ENCODE results near the gene RHOB. TPM values are rescaled to one million over a fixed set of nuclear protein-coding genes. Genes with fewer than 3 reads are reported as not detected.

The RHOB gene
- total RNA-seq, 2 donors from 2014 or later, result 141 to 332 TPM

Other genes starting within 250 kb of the RHOB start
- 100 to 1,000 TPM; 159 to 184 TPM for gene SDC1, start 221.9 kb upstream of the RHOB start, total RNA-seq
- gene PUM2, start 96.2 kb upstream of the RHOB start, total RNA-seq, result 100 to 1,000 TPM in 1 of 2 donors, 10 to 100 TPM in 1; 99.4 to 109 TPM
- gene HS1BP3, start 204.0 kb downstream of the RHOB start, total RNA-seq, result 10 to 100 TPM; 26.9 to 33.5 TPM
- gene GDF7, start 220.1 kb downstream of the RHOB start, total RNA-seq, result under 1 TPM; 0.18 to 0.25 TPM